22Rv1 (cell line): ENCODE measurements around the gene SMOC2.

ENCODE experiments used
- H3K27ac ChIP-seq: fragments of 450-650 bp; 2 replicates; pipeline ENCODE4 v1.5.1; 2017
- CTCF ChIP-seq: fragments of 450-650 bp; IDR thresholded peaks from 2 replicates; pipeline ENCODE4 v1.5.1; 2017; ENCODE audit warnings: mild to moderate bottlenecking
- ZFX ChIP-seq: fragments of 450-650 bp; IDR thresholded peaks from 2 replicates; pipeline ENCODE4 v1.6.1; 2017; ENCODE audit warnings: antibody characterized with exemption, borderline replicate concordance

Gene SMOC2

GRCh38 chr6:168457653-168457934 is 16.6 kb downstream of the SMOC2 start:
- no peak for TF ChIP-seq CTCF
- no peak for TF ChIP-seq ZFX
- H3K27ac ChIP-seq = no peak overlapping the region

- no peak for TF ChIP-seq ZFX
- no peak for TF ChIP-seq CTCF
- no peak overlapping the region for H3K27ac ChIP-seq
Measured at GRCh38 chr6:168458101-168458500, 17.1 kb downstream of the SMOC2 start.

- H3K27ac ChIP-seq = no peak overlapping the region
- TF ChIP-seq ZFX (no peak), CTCF (no peak)
Measured at GRCh38 chr6:168459572-168459971, 18.6 kb downstream of the SMOC2 start.

GRCh38 chr6:168462289-168462853 is 21.4 kb downstream of the SMOC2 start:
- no peak for TF ChIP-seq ZFX
- TF ChIP-seq CTCF = no peak
- no peak overlapping the region for H3K27ac ChIP-seq

GRCh38 chr6:168464546-168464945 is 23.6 kb downstream of the SMOC2 start:
- H3K27ac ChIP-seq = no peak overlapping the region
- no peak for TF ChIP-seq ZFX
- no peak for TF ChIP-seq CTCF

- H3K27ac ChIP-seq = no peak overlapping the region
- TF ChIP-seq ZFX (no peak), CTCF (no peak)
Measured at GRCh38 chr6:168468045-168468444, 27.1 kb downstream of the SMOC2 start.

- TF ChIP-seq CTCF (no peak), ZFX (no peak)
- H3K27ac ChIP-seq = no peak overlapping the region
Measured at GRCh38 chr6:168469521-168469920, 28.5 kb downstream of the SMOC2 start.
